Measurements from ENCODE around the gene TMTC4. TPM values are rescaled to one million over a fixed set of nuclear protein-coding genes. Genes with fewer than 3 reads are reported as not detected.
"Not testable (repeated sequence)": the region's sequence is repeated elsewhere in the genome, so short reads cannot be mapped to it uniquely, and the experiment has no call there.

The TMTC4 gene
- total RNA-seq, 2 experiments from 2014 or later, result 8.0 to 9.3 TPM

DNA sequence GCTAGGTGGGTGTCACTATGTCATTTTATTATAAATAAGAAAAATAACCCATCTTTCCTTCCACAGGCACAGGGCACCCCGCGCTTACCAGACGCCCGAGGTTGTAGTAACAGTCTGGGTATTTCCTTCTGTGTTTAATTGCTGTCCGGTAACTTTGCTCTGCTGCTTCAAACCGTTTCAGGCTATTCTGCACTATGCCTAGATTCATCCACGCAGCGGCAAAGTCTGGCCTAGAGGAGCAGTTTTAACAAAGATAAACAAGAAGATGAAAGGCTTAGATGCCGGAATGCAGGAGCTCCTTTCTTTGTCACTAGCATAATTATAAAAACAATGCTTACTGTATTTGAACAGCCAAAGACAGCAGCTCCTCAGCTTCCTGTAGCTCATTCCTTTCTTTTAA lies 49.1 kb downstream of the TMTC4 start:
- no peak for DNase-seq
- no peak overlapping the region for H3K4me3 Mint-ChIP-seq
- intact Hi-C loops (cut with DNase I, micrococcal nuclease), result no loop called here
- peaks cover 26% of the 10 kb centered on the region for H3K36me3 ChIP-seq (ENCODE audit: insufficient read depth, low read length)
- ChIA-PET CTCF (no interaction called here), POLR2A (interaction anchor here (1.3 kb wide), 1 partner anchor 49 kb away, joined by 3 read pairs; the partner anchor contains the start of gene TMTC4)
- H3K27me3 ChIP-seq (ENCODE audit: control insufficient read depth in 1 of 2, insufficient read depth in 2 of 2, low read length in 2 of 2), result no peaks in the 10 kb centered on the region
- no peaks in the 10 kb centered on the region for H3K4me1 ChIP-seq (ENCODE audit: insufficient read depth, low read length)
- no peak overlapping the region for H3K27ac ChIP-seq (ENCODE audit: low read depth in 1 of 2, low read length in 2 of 2)
- ATAC-seq (ENCODE audit: poor library complexity), result no peak
- no peaks in the 10 kb centered on the region for H3K4me1 Mint-ChIP-seq (ENCODE audit: low read depth)
- H3K9me3 Mint-ChIP-seq, result peaks cover 2% of the 10 kb centered on the region
- H3K36me3 Mint-ChIP-seq (ENCODE audit: low read depth), result peaks cover 95% of the 10 kb centered on the region
- H3K27ac Mint-ChIP-seq, result no peak overlapping the region
- TF ChIP-seq, protein P1, sequence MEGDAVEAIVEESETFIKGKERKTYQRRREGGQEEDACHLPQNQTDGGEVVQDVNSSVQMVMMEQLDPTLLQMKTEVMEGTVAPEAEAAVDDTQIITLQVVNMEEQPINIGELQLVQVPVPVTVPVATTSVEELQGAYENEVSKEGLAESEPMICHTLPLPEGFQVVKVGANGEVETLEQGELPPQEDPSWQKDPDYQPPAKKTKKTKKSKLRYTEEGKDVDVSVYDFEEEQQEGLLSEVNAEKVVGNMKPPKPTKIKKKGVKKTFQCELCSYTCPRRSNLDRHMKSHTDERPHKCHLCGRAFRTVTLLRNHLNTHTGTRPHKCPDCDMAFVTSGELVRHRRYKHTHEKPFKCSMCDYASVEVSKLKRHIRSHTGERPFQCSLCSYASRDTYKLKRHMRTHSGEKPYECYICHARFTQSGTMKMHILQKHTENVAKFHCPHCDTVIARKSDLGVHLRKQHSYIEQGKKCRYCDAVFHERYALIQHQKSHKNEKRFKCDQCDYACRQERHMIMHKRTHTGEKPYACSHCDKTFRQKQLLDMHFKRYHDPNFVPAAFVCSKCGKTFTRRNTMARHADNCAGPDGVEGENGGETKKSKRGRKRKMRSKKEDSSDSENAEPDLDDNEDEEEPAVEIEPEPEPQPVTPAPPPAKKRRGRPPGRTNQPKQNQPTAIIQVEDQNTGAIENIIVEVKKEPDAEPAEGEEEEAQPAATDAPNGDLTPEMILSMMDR (IDR thresholded peaks at IDR 0.05), result no peak
- no peaks in the 10 kb centered on the region for H3K27me3 Mint-ChIP-seq
- H3K9me3 ChIP-seq (ENCODE audit: control insufficient read depth in 1 of 2, insufficient read depth in 1 of 2, low read length in 2 of 2), result peaks cover 0 to 5% of the 10 kb centered on the region in 2 experiments
- no peak overlapping the region for H3K4me3 ChIP-seq (ENCODE audit: low read length)

DNA sequence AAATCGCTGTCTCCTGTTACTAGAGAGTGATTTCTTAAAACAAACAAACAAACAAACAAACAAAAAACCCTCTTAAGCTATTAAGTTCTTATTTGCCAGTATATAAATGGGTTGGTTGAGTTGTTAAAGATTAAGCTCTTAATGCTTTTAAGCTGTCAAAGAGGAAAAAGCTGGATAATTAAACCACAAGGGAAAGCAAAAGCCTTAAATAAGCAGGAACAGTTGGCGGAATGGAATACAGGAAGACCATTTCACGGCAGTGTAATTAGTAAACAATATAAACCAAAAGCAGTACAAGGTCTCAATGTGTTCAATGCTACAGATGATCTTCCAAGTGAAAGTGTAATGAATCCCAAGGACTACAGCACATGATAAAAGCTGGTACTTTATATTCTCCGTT lies 53.8 kb downstream of the TMTC4 start:
- H3K27ac ChIP-seq (ENCODE audit: low read depth in 1 of 2, low read length in 2 of 2), result no peak overlapping the region
- ChIA-PET POLR2A (no interaction called here), CTCF (no interaction called here)
- DNase-seq (no peak), ATAC-seq (ENCODE audit: poor library complexity) (no peak)
- no peak overlapping the region for H3K4me3 ChIP-seq (ENCODE audit: low read length)
- no peaks in the 10 kb centered on the region for H3K27me3 ChIP-seq (ENCODE audit: control insufficient read depth in 1 of 2, insufficient read depth in 2 of 2, low read length in 2 of 2)
- peaks cover 8% of the 10 kb centered on the region for H3K36me3 ChIP-seq (ENCODE audit: insufficient read depth, low read length)
- TF ChIP-seq, protein P1 (IDR thresholded peaks at IDR 0.05), result no peak
- Mint-ChIP-seq H3K36me3 (ENCODE audit: low read depth) (peaks cover 55% of the 10 kb centered on the region), H3K4me3 (no peak overlapping the region), H3K27me3 (no peaks in the 10 kb centered on the region), H3K9me3 (peaks cover 2% of the 10 kb centered on the region), H3K27ac (no peak overlapping the region), H3K4me1 (ENCODE audit: low read depth) (no peaks in the 10 kb centered on the region)
- H3K9me3 ChIP-seq (ENCODE audit: control insufficient read depth in 1 of 2, insufficient read depth in 1 of 2, low read length in 2 of 2), result peaks cover 0 to 5% of the 10 kb centered on the region in 2 experiments
- intact Hi-C loops (cut with DNase I, micrococcal nuclease), result no loop called here
- no peaks in the 10 kb centered on the region for H3K4me1 ChIP-seq (ENCODE audit: insufficient read depth, low read length)

DNA sequence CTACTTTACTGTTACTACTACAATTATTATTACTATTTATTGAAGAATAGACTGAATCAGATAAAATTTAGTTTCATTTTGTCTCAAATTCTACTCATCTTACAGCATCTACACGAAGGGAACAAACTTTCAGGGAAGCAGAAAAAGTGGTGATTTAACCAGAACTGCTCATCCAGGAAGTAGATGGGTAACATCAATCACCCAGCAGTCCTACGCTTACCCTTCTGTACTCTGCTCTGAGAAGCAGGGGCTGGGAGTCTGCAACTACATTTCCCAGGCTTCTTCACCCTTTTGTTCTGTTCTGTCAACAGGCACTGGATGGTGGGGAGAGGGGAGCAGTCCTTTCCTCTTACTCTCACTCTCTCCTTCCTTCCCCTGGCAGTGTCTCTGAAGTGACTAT lies 54.7 kb downstream of the TMTC4 start:
- ATAC-seq (ENCODE audit: poor library complexity) (no peak), DNase-seq (no peak)
- Histone ChIP-seq H3K4me1 (ENCODE audit: insufficient read depth, low read length) (no peaks in the 10 kb centered on the region), H3K36me3 (ENCODE audit: insufficient read depth, low read length) (peaks cover 4% of the 10 kb centered on the region), H3K4me3 (ENCODE audit: low read length) (no peak overlapping the region), H3K27me3 (ENCODE audit: control insufficient read depth in 1 of 2, insufficient read depth in 2 of 2, low read length in 2 of 2) (no peaks in the 10 kb centered on the region), H3K9me3 (ENCODE audit: control insufficient read depth in 1 of 2, insufficient read depth in 1 of 2, low read length in 2 of 2) (peaks cover 0 to 5% of the 10 kb centered on the region in 2 experiments), H3K27ac (ENCODE audit: low read depth in 1 of 2, low read length in 2 of 2) (no peak overlapping the region)
- H3K27me3 Mint-ChIP-seq, result no peaks in the 10 kb centered on the region
- intact Hi-C loops (cut with DNase I, micrococcal nuclease), result no loop called here
- CTCF ChIA-PET, result no interaction called here
- no peaks in the 10 kb centered on the region for H3K4me1 Mint-ChIP-seq (ENCODE audit: low read depth)
- no peak overlapping the region for H3K27ac Mint-ChIP-seq
- TF ChIP-seq, protein P1 (IDR thresholded peaks at IDR 0.05), result no peak
- POLR2A ChIA-PET, result no interaction called here
- H3K36me3 Mint-ChIP-seq (ENCODE audit: low read depth), result peaks cover 47% of the 10 kb centered on the region
- no peak overlapping the region for H3K4me3 Mint-ChIP-seq
- H3K9me3 Mint-ChIP-seq, result peaks cover 2% of the 10 kb centered on the region

DNA sequence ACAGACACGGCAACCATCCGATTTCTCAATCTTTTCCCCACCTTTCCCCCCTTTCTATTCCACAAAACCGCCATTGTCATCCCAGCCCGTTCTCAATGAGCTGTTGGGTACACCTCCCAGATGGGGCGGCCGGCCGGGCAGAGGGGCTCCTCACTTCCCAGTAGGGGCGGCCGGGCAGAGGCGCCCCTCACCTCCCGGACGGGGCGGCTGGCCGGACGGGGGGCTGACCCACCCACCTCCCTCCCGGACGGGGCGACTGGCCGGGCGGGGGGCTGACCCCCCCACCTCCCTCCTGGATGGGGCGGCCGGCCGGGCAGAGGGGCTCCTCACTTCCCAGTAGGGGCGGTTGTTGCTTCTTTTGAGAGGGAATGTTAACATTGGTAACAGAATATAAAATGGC lies 55.7 kb downstream of the TMTC4 start:
- H3K4me3 Mint-ChIP-seq; H3K27me3 Mint-ChIP-seq; POLR2A ChIA-PET; H3K4me1 ChIP-seq (ENCODE audit: insufficient read depth, low read length); H3K27ac Mint-ChIP-seq; DNase-seq; intact Hi-C loops (cut with DNase I, micrococcal nuclease); H3K9me3 ChIP-seq (ENCODE audit: control insufficient read depth in 1 of 2, insufficient read depth in 1 of 2, low read length in 2 of 2); H3K27me3 ChIP-seq (ENCODE audit: control insufficient read depth in 1 of 2, insufficient read depth in 2 of 2, low read length in 2 of 2); H3K4me1 Mint-ChIP-seq (ENCODE audit: low read depth); CTCF ChIA-PET; H3K9me3 Mint-ChIP-seq; H3K27ac ChIP-seq (ENCODE audit: low read depth in 1 of 2, low read length in 2 of 2); H3K4me3 ChIP-seq (ENCODE audit: low read length); H3K36me3 ChIP-seq (ENCODE audit: insufficient read depth, low read length); ATAC-seq (ENCODE audit: poor library complexity): not testable (repeated sequence)
- peaks cover 36% of the 10 kb centered on the region for H3K36me3 Mint-ChIP-seq (ENCODE audit: low read depth)
